KMS-11 (cell line): Measurements from ENCODE around the gene OR5M3.

Source experiments
- H2AFZ ChIP-seq: fragments of 200-600 bp; sonication (generic); 2 replicates; pipeline ENCODE4 v1.6.1; 2016; ENCODE audit warnings: antibody characterized with exemption, mixed run types, low read depth
- H3K27ac ChIP-seq: fragments of 200-600 bp; sonication (generic); 2 replicates; pipeline ENCODE4 v1.6.1; 2016; ENCODE audit warnings: mild to moderate bottlenecking, mixed run types
- H3K27me3 ChIP-seq: fragments of 200-600 bp; sonication (generic); 2 replicates; pipeline ENCODE4 v1.6.1; 2017; ENCODE audit warnings: mild to moderate bottlenecking, low read depth, mixed run types, moderate library complexity; ENCODE audit not compliant: insufficient read depth
- H3K36me3 ChIP-seq: fragments of 200-600 bp; sonication (generic); 2 replicates; pipeline ENCODE4 v1.6.1; 2017; ENCODE audit warnings: mild to moderate bottlenecking, mixed run types; ENCODE audit not compliant: insufficient read depth
- H3K4me1 ChIP-seq: fragments of 200-600 bp; sonication (generic); 2 replicates; pipeline ENCODE4 v1.6.1; 2016; ENCODE audit warnings: mild to moderate bottlenecking, low read depth, mixed run types; ENCODE audit not compliant: poor library complexity, severe bottlenecking
- H3K4me2 ChIP-seq: fragments of 200-600 bp; sonication (generic); 2 replicates; pipeline ENCODE4 v1.7.0; 2016; ENCODE audit warnings: mild to moderate bottlenecking, mixed run types
- H3K4me3 ChIP-seq: fragments of 200-600 bp; sonication (generic); IDR thresholded peaks from 2 replicates; pipeline ENCODE4 v1.6.1; 2017; ENCODE audit warnings: low read depth, low read length, mixed read lengths; ENCODE audit not compliant: insufficient read depth
- H3K79me2 ChIP-seq: fragments of 200-600 bp; sonication (generic); 2 replicates; pipeline ENCODE4 v1.6.1; 2016; ENCODE audit warnings: low read depth, mixed run types; ENCODE audit not compliant: insufficient read depth
- H3K9ac ChIP-seq: fragments of 200-600 bp; sonication (generic); 2 replicates; pipeline ENCODE4 v1.6.1; 2016; ENCODE audit warnings: mild to moderate bottlenecking, mixed run types
- H4K20me1 ChIP-seq: fragments of 200-600 bp; sonication (generic); 2 replicates; pipeline ENCODE4 v1.6.1; 2016; ENCODE audit warnings: mild to moderate bottlenecking, mixed run types; ENCODE audit not compliant: insufficient read depth
- CTCF ChIP-seq: fragments of 200-600 bp; sonication (generic); conservative IDR thresholded peaks from 2 replicates; pipeline ENCODE4 v1.6.1; 2017; ENCODE audit warnings: low read depth, mild to moderate bottlenecking, antibody characterized with exemption, low read length, moderate library complexity, mixed read lengths

OR5M3 gene

GRCh38 chr11:56473252-56473651 lies at the start of gene OR5M3:
TSS of gene OR5M3 (minus strand) at chr11:56473352. CDS start at chr11:56470497, 2,855 bp downstream.
- Histone ChIP-seq H2AFZ (no peak within 1 kb of the TSS), H3K4me1 (no peaks in the 10 kb centered on the region), H3K36me3 (no peaks in the 10 kb centered on the region), H3K27ac (no peak within 1 kb of the TSS), H3K27me3 (no peaks in the 10 kb centered on the region), H3K9ac (no peak within 1 kb of the TSS), H3K79me2 (no peaks in the 10 kb centered on the region), H3K4me2 (no peak within 1 kb of the TSS), H3K4me3 (no peak within 1 kb of the TSS), H4K20me1 (no peaks in the 10 kb centered on the region)
- TF ChIP-seq CTCF = no peak

GRCh38 chr11:56522008-56522407 lies 48.9 kb upstream of the OR5M3 start:
- Histone ChIP-seq H4K20me1 (no peaks in the 10 kb centered on the region), H3K4me1 (no peaks in the 10 kb centered on the region), H3K4me2 (no peak overlapping the region), H3K4me3 (no peak overlapping the region), H3K27me3 (no peaks in the 10 kb centered on the region), H3K27ac (no peak overlapping the region), H2AFZ (no peak overlapping the region), H3K9ac (no peak overlapping the region), H3K79me2 (no peaks in the 10 kb centered on the region), H3K36me3 (no peaks in the 10 kb centered on the region)
- no peak for TF ChIP-seq CTCF

DNA sequence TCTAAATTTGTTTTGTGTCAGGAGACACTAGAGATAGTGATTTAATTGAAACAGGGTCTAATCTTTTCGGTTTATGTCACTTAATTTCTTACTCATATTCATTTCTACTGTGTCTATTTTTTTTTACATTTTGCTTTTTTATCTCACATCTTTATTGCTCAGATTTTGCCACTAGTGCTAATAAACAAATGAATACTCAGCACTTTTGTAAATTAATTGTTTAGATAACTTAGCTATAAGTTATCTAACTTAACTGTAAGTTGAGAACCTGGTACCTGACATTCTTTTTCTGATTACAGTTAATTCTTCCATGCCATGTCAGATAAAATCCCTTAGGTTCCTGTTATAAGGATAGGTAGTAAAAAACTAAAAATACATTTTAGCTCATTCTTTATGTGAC lies 40.1 kb upstream of the OR5M3 start:
- Histone ChIP-seq H4K20me1 (no peaks in the 10 kb centered on the region), H3K4me1 (no peaks in the 10 kb centered on the region), H3K79me2 (no peaks in the 10 kb centered on the region), H3K9ac (no peak overlapping the region), H3K4me3 (no peak overlapping the region), H3K27ac (no peak overlapping the region), H3K36me3 (no peaks in the 10 kb centered on the region), H2AFZ (no peak overlapping the region), H3K27me3 (no peaks in the 10 kb centered on the region), H3K4me2 (no peak overlapping the region)
- no peak for TF ChIP-seq CTCF

DNA sequence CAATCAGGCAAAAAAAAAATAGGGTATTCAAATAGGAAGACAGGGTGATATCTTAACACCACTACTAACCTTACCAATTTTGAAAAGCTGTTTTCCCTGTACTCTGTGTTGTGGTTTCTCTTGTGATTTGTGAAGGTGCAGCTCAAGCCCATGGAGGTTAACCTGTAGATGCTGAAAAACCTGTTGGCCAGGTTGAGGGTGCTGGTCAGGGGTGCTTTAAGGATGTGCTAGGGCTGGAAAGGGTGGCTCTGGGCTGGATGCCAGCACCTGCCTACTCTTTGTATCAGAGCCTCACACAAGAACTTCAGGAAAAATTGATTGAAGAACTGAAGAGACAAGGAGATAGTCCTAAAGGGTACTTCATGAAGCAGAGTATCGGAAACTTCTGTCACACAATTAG lies 36.3 kb upstream of the OR5M3 start:
- Histone ChIP-seq H3K4me3 (no peak overlapping the region), H3K79me2 (no peaks in the 10 kb centered on the region), H3K4me2 (no peak overlapping the region), H3K27ac (no peak overlapping the region), H4K20me1 (no peaks in the 10 kb centered on the region), H2AFZ (no peak overlapping the region), H3K36me3 (no peaks in the 10 kb centered on the region), H3K4me1 (no peaks in the 10 kb centered on the region), H3K9ac (no peak overlapping the region), H3K27me3 (no peaks in the 10 kb centered on the region)
- TF ChIP-seq CTCF = no peak
